H1 (cell line): ENCODE data around the gene METAP1D. TPM values are rescaled to one million over a fixed set of nuclear protein-coding genes. Genes with fewer than 3 reads are reported as not detected.

ENCODE experiments used
- CTCF ChIA-PET: fragments of 300-600 bp; sonication (Branson Sonifier 250); formaldehyde crosslinking; loops from one replicate; lab custom pipeline; 2021; ENCODE audit not compliant: partially characterized antibody; lab: Charles Lee
- POLR2A ChIA-PET: fragments of 300-600 bp; sonication (Branson Sonifier 250); formaldehyde crosslinking; loops from one replicate; lab custom pipeline; 2021; ENCODE audit warnings: inconsistent platforms; ENCODE audit not compliant: partially characterized antibody; lab: Charles Lee
- DNase-seq, 2 experiments: peaks; one replicate each; pipeline versions ENCODE4 v3.0.0 to v3.0.0-alpha.2; 2010 to 2022; ENCODE audit warnings: low spot score in 2 of 2, low read depth in 1 of 2, mixed read lengths in 1 of 2
- FAIRE-seq: peaks from 2 replicates; lab custom pipeline; 2011; peaks lifted over from hg19 to GRCh38; lab: Jason Lieb, UNC
- H2AFZ ChIP-seq: 2 replicates; pipeline ENCODE4 v1.8.1; 2012; ENCODE audit warnings: low read length, inconsistent platforms
- H2AK5ac ChIP-seq: 2 replicates; pipeline ENCODE4 v1.6.1; 2013; ENCODE audit warnings: low read depth, low read length
- H2BK120ac ChIP-seq: replicated peaks from 2 replicates; pipeline ENCODE3; 2013; ENCODE audit warnings: low read depth, low read length, inconsistent platforms
- H2BK12ac ChIP-seq: 2 replicates; pipeline ENCODE4 v1.6.1; 2013; ENCODE audit warnings: low read depth, low read length
- H2BK15ac ChIP-seq: 2 replicates; pipeline ENCODE4 v1.6.1; 2013; ENCODE audit warnings: low read length
- H2BK20ac ChIP-seq: 2 replicates; pipeline ENCODE4 v1.6.1; 2013; ENCODE audit warnings: low read length
- H2BK5ac ChIP-seq: 2 replicates; pipeline ENCODE4 v1.6.1; 2013; ENCODE audit warnings: low read depth, low read length
- H3K14ac ChIP-seq: 2 replicates; pipeline ENCODE4 v1.6.1; 2013; ENCODE audit warnings: inconsistent platforms; ENCODE audit not compliant: insufficient read length
- H3K18ac ChIP-seq: 2 replicates; pipeline ENCODE4 v1.6.1; 2013; ENCODE audit warnings: low read length; ENCODE audit errors: extremely low read depth
- H3K23ac ChIP-seq: 2 replicates; pipeline ENCODE4 v1.6.1; 2013; ENCODE audit warnings: inconsistent platforms; ENCODE audit not compliant: insufficient read length
- H3K23me2 ChIP-seq: 2 replicates; pipeline ENCODE4 v1.6.1; 2013; ENCODE audit warnings: low read depth, low read length
- H3K27ac ChIP-seq: 2 replicates; pipeline ENCODE4 v1.6.1; 2011; ENCODE audit warnings: low read depth, low read length, inconsistent platforms
- H3K27me3 ChIP-seq, 4 experiments: replicated peaks in 1 of 4; 1 replicate in 1 of 4; 2 replicates in 3 of 4; pipeline versions ENCODE4 v1.6.1 to v1.8.1; 2011 to 2013; ENCODE audit warnings: low read length in 3 of 4, mild to moderate bottlenecking in 3 of 4, inconsistent platforms in 2 of 4, mixed read lengths in 2 of 4, moderate library complexity in 1 of 4; ENCODE audit not compliant: control insufficient read depth in 3 of 4, insufficient read depth in 3 of 4; ENCODE audit errors: extremely low read depth in 1 of 4
- H3K36me3 ChIP-seq, 4 experiments: 2 replicates each; pipeline versions ENCODE4 v1.6.1 to v1.8.1; 2011 to 2013; ENCODE audit warnings: mild to moderate bottlenecking in 4 of 4, low read length in 3 of 4, moderate library complexity in 2 of 4, control low read depth in 1 of 4, inconsistent platforms in 1 of 4; ENCODE audit not compliant: insufficient read depth in 4 of 4, control insufficient read depth in 2 of 4
- H3K4ac ChIP-seq: replicated peaks from 2 replicates; pipeline ENCODE3; 2013; ENCODE audit warnings: low read length, low read depth, mixed read lengths, inconsistent platforms; ENCODE audit not compliant: insufficient read length
- H3K4me1 ChIP-seq, 4 experiments: replicated peaks in 1 of 4; 1 replicate in 1 of 4; 2 replicates in 3 of 4; pipeline versions ENCODE4 v1.6.1 to v1.8.1; 2011 to 2013; ENCODE audit warnings: low read length in 3 of 4, inconsistent platforms in 2 of 4, mixed read lengths in 1 of 4; ENCODE audit not compliant: insufficient read depth in 4 of 4, control insufficient read depth in 3 of 4
- H3K4me2 ChIP-seq, 2 experiments: 2 replicates each; pipeline versions ENCODE4 v1.6.1 to v1.8.1; 2011 to 2013; ENCODE audit warnings: low read depth in 2 of 2, low read length in 2 of 2, control low read depth in 1 of 2, inconsistent platforms in 1 of 2, mild to moderate bottlenecking in 1 of 2; ENCODE audit not compliant: insufficient read depth in 1 of 2
- H3K4me3 ChIP-seq, 4 experiments: fragments of 200-600, 300-600 bp in 1 of 4; sonication (generic), shearing (Covaris generic), sonication (Bioruptor Twin) in 1 of 4; 2 replicates each; pipeline versions ENCODE4 v1.5.1 to v1.8.1; 2011 to 2016; ENCODE audit warnings: low read length in 4 of 4, low read depth in 3 of 4, control low read depth in 2 of 4, inconsistent platforms in 2 of 4, mild to moderate bottlenecking in 2 of 4, mixed read lengths in 1 of 4, moderate library complexity in 1 of 4; ENCODE audit not compliant: insufficient read depth in 2 of 4; ENCODE audit errors: extremely low read depth in 1 of 4
- H3K56ac ChIP-seq: replicated peaks from 2 replicates; pipeline ENCODE3; 2013; ENCODE audit warnings: low read depth, mild to moderate bottlenecking, mixed read lengths, low read length, inconsistent platforms; ENCODE audit not compliant: insufficient read length
- H3K79me1 ChIP-seq: 2 replicates; pipeline ENCODE4 v1.6.1; 2013; ENCODE audit warnings: low read depth, low read length, control low read depth
- H3K79me2 ChIP-seq, 2 experiments: 2 replicates each; pipeline versions ENCODE4 v1.6.1 to v1.8.1; 2012 to 2013; ENCODE audit warnings: low read length in 2 of 2, mild to moderate bottlenecking in 2 of 2, inconsistent platforms in 1 of 2; ENCODE audit not compliant: insufficient read depth in 2 of 2, control insufficient read depth in 1 of 2
- H3K9ac ChIP-seq, 4 experiments: replicated peaks in 1 of 4; 1 replicate in 1 of 4; 2 replicates in 3 of 4; pipeline versions ENCODE4 v1.6.1 to v1.8.1; 2011 to 2013; ENCODE audit warnings: low read depth in 3 of 4, low read length in 3 of 4, control low read depth in 2 of 4, mild to moderate bottlenecking in 2 of 4, moderate library complexity in 2 of 4, inconsistent platforms in 1 of 4; ENCODE audit errors: extremely low read depth in 1 of 4
- H3K9me3 ChIP-seq, 2 experiments: 2 replicates each; pipeline versions ENCODE4 v1.6.1 to v1.8.1; 2012 to 2013; ENCODE audit warnings: mild to moderate bottlenecking in 2 of 2, moderate library complexity in 2 of 2, control low read depth in 1 of 2, inconsistent platforms in 1 of 2, low read depth in 1 of 2, low read length in 1 of 2, mixed read lengths in 1 of 2; ENCODE audit not compliant: insufficient read depth in 2 of 2
- H4K20me1 ChIP-seq, 2 experiments: replicated peaks in 1 of 2; 2 replicates each; pipeline versions ENCODE3 to v1.8.1; 2011 to 2013; ENCODE audit warnings: inconsistent platforms in 2 of 2, low read length in 2 of 2, mild to moderate bottlenecking in 1 of 2; ENCODE audit not compliant: insufficient read depth in 2 of 2, control insufficient read depth in 1 of 2
- H4K5ac ChIP-seq: 2 replicates; pipeline ENCODE4 v1.6.1; 2013; ENCODE audit warnings: low read length, low read depth, mixed read lengths, inconsistent platforms; ENCODE audit not compliant: insufficient read length
- H4K8ac ChIP-seq: 2 replicates; pipeline ENCODE4 v1.8.0; 2013; ENCODE audit warnings: mild to moderate bottlenecking, moderate library complexity, low read length, inconsistent platforms; ENCODE audit not compliant: insufficient read depth; ENCODE audit errors: extremely low read depth
- H4K91ac ChIP-seq: replicated peaks from 2 replicates; pipeline ENCODE3; 2013; ENCODE audit warnings: low read length, mixed read lengths, inconsistent platforms; ENCODE audit not compliant: insufficient read length
- BCL11A ChIP-seq, 2 experiments: IDR thresholded peaks; one replicate each; pipeline ENCODE4 v1.6.1; 2011; ENCODE audit warnings: low read depth in 2 of 2, low read length in 2 of 2, mild to moderate bottlenecking in 2 of 2
- EGR1 ChIP-seq: IDR thresholded peaks from 2 replicates; pipeline ENCODE4 v1.6.1; 2011; ENCODE audit warnings: low read depth, low read length, borderline replicate concordance
- KDM1A ChIP-seq: fragments of 200-600, 300-600 bp; sonication (generic); IDR thresholded peaks from 2 replicates; pipeline ENCODE4 v1.7.1; 2016; ENCODE audit warnings: mild to moderate bottlenecking, low read length, borderline replicate concordance
- RFX5 ChIP-seq: IDR thresholded peaks from 2 replicates; pipeline ENCODE4 v1.6.1; 2011; ENCODE audit warnings: low read depth, low read length, improper control_type of control experiment, borderline replicate concordance
- SAP30 ChIP-seq: fragments of 300-600 bp; sonication (generic); IDR thresholded peaks from 2 replicates; pipeline ENCODE4 v1.7.1; 2012; ENCODE audit warnings: low read length, moderate library complexity, mild to moderate bottlenecking, inconsistent platforms; ENCODE audit not compliant: insufficient read depth, insufficient replicate concordance
- whole genome bisulfite sequencing, 2 experiments: shearing (Covaris generic) in 1 of 2; methylation state at CpG; one replicate each; pipeline versions ENCODE4 v1.1.6 to v1.1.7; 2013 to 2015; ENCODE audit warnings: low lambda C conversion rate in 2 of 2, mixed read lengths in 2 of 2, inconsistent platforms in 1 of 2, low coverage in 1 of 2, missing lambda C conversion rate in 1 of 2; ENCODE audit not compliant: insufficient replicate concordance in 2 of 2, insufficient coverage in 1 of 2, insufficient read length in 1 of 2; ENCODE audit errors: extremely low coverage in 1 of 2, missing lambda C conversion rate in 1 of 2; 5-methylcytosine and 5-hydroxymethylcytosine counted together
- polyA plus RNA-seq, 7 experiments: library from polyadenylated mRNA; depleted of rRNA in 3 of 7; stranded (reverse) in 5 of 7; unstranded in 2 of 7; fragments of >200 nt in 5 of 7; fragments of 200-250 nt in 2 of 7; gene quantifications; 1 replicate in 5 of 7; 2 replicates in 1 of 7; 4 replicates in 1 of 7; pipeline versions ENCODE4 v1.2.1 to v1.2.3, GENCODE V29; 2011 to 2013; ENCODE audit warnings: missing spikeins in 2 of 7, mixed read lengths in 2 of 7
- total RNA-seq: library from RNA; stranded (reverse); fragmentation: NEBNext Ultra II Directional; extraction: Animal tissue kit (Norgen Biotek cat#: 25700); gene quantifications from 2 replicates; pipeline ENCODE4 v1.2.1, GENCODE V29; 2021

METAP1D gene
- total and polyA plus RNA-seq, 2 of the 8 experiments (the other 6 are each of a cell fraction or from before 2014, with no cell fraction given) = 3.9 to 6.2 TPM

DNA sequence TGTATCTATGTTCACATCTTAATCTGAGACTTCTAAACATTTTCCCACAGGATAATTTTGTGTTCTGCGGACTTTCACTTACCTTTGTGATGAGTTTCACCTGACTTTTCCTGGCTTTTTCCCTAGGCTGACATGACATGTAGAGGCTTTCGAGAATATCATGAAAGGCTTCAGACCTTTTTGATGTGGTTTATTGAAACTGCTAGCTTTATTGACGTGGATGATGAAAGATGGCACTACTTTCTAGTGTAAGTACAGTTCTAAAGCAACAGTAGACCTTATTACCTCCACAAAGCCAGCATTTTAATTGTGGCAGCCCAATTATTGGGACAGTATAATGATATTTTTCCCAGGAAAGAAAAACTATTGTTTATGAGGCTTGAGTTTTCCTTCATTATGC lies 34.1 kb upstream of the METAP1D start:
- H3K14ac ChIP-seq = no peak overlapping the region
- no peak overlapping the region for H2AFZ ChIP-seq
- no peak overlapping the region for H2BK20ac ChIP-seq
- H2AK5ac ChIP-seq = no peak overlapping the region
- 86% methylated on average over 3 of the region's 3 CpGs; no CpG with 5 or more reads in 1 of the 2 experiments for WGBS, 2 experiments
- H3K9ac ChIP-seq = no peak overlapping the region
- H3K27me3 ChIP-seq = no peaks in the 10 kb centered on the region
- peaks cover 0 to 2% of the 10 kb centered on the region in 2 experiments for H4K20me1 ChIP-seq
- H3K4ac ChIP-seq = no peak overlapping the region
- CTCF ChIA-PET = no interaction called here
- H2BK120ac ChIP-seq = no peak overlapping the region
- H2BK12ac ChIP-seq = no peak overlapping the region
- no peak overlapping the region for H2BK5ac ChIP-seq
- H4K8ac ChIP-seq = no peak overlapping the region; the same call in 1 of the 2 replicates
- H3K23me2 ChIP-seq = no peaks in the 10 kb centered on the region
- no peak overlapping the region for H4K91ac ChIP-seq
- POLR2A ChIA-PET = no interaction called here
- no peak overlapping the region for H3K4me2 ChIP-seq
- no peak overlapping the region for H3K27ac ChIP-seq
- TF ChIP-seq SAP30 (no peak), RFX5 (no peak), EGR1 (no peak), KDM1A (no peak), BCL11A (IDR thresholded peaks at IDR 0.05; ENCODE audit: low read depth in 2 of 2, low read length in 2 of 2) (no peak)
- TF ChIP-seq, all 59 proteins: peak for 0
- Histone ChIP-seq H4K5ac (no peak overlapping the region), H3K56ac (no peak overlapping the region), H3K79me1 (no peaks in the 10 kb centered on the region), H3K9me3 (no peaks in the 10 kb centered on the region), H3K18ac (no peak overlapping the region), H3K4me1 (no peaks in the 10 kb centered on the region), H2BK15ac (no peak overlapping the region), H3K36me3 (peaks cover 5 to 33% (median 7%) of the 10 kb centered on the region in 4 experiments; a peak in 7 of 8 replicates), H3K23ac (no peak overlapping the region), H3K4me3 (no peak overlapping the region), H3K79me2 (no peaks in the 10 kb centered on the region)
- DNase-seq (no peak), FAIRE-seq (no peak)
